ENCODE measurements around the gene KIAA0319L. TPM values are rescaled to one million over a fixed set of nuclear protein-coding genes. Genes with fewer than 3 reads are reported as not detected.

KIAA0319L gene
- total and polyA plus RNA-seq, 9 donors: 18.2 to 78.3 (median 42.7) TPM

- 87 to 89% (median 87%) methylated on average over 18 to 25 of the region's 25 CpGs for WGBS, 3 donors
- H3K4me3 ChIP-seq: no peak overlapping the region
- H3K27me3 ChIP-seq: no peaks in the 10 kb centered on the region
- H3K4me1 ChIP-seq (ENCODE audit: insufficient read depth): no peaks in the 10 kb centered on the region
- no peak for TF ChIP-seq CTCF (IDR thresholded peaks at IDR 0.05)
- TF ChIP-seq EP300 (IDR thresholded peaks at IDR 0.05): no peak
- no peak for TF ChIP-seq POLR2A (IDR thresholded peaks at IDR 0.05)
- H3K27ac ChIP-seq: no peak overlapping the region
- no peaks in the 10 kb centered on the region for H3K36me3 ChIP-seq
- intact Hi-C loops (cut with DNase I): no loop called here
- DNase-seq: no peak
- no peaks in the 10 kb centered on the region for H3K9me3 ChIP-seq
Measured at GRCh38 chr1:35590476-35591040, 33.4 kb upstream of the KIAA0319L start.

GRCh38 chr1:35589516-35590427 is 32.6 kb upstream of the KIAA0319L start:
- Histone ChIP-seq H3K27ac (no peak overlapping the region), H3K9me3 (no peaks in the 10 kb centered on the region), H3K4me1 (ENCODE audit: insufficient read depth) (no peaks in the 10 kb centered on the region), H3K36me3 (no peaks in the 10 kb centered on the region), H3K4me3 (no peak overlapping the region), H3K27me3 (no peaks in the 10 kb centered on the region)
- WGBS, 3 donors: 94 to 96% (median 95%) methylated on average over 15 of the region's 15 CpGs
- intact Hi-C loops (cut with DNase I): no loop called here
- no peak for TF ChIP-seq POLR2A (IDR thresholded peaks at IDR 0.05)
- TF ChIP-seq CTCF (IDR thresholded peaks at IDR 0.05): no peak
- TF ChIP-seq EP300 (IDR thresholded peaks at IDR 0.05): no peak
- DNase-seq: no peak

- whole genome bisulfite sequencing, 3 donors: 74 to 82% (median 77%) methylated on average over 21 of the region's 21 CpGs
- Histone ChIP-seq H3K4me3 (no peak overlapping the region), H3K36me3 (no peaks in the 10 kb centered on the region), H3K27ac (no peak overlapping the region), H3K27me3 (no peaks in the 10 kb centered on the region), H3K4me1 (ENCODE audit: insufficient read depth) (no peaks in the 10 kb centered on the region), H3K9me3 (no peaks in the 10 kb centered on the region)
- DNase-seq: no peak
- TF ChIP-seq EP300 (IDR thresholded peaks at IDR 0.05) (no peak), POLR2A (IDR thresholded peaks at IDR 0.05) (no peak), CTCF (IDR thresholded peaks at IDR 0.05) (no peak)
- intact Hi-C loops (cut with DNase I): no loop called here
Measured at GRCh38 chr1:35588197-35588910, 31.2 kb upstream of the KIAA0319L start.

GRCh38 chr1:35587736-35588135 is 30.5 kb upstream of the KIAA0319L start:
- DNase-seq: no peak
- Histone ChIP-seq H3K27me3 (no peaks in the 10 kb centered on the region), H3K9me3 (no peaks in the 10 kb centered on the region), H3K27ac (no peak overlapping the region), H3K4me3 (no peak overlapping the region), H3K4me1 (ENCODE audit: insufficient read depth) (no peaks in the 10 kb centered on the region), H3K36me3 (no peaks in the 10 kb centered on the region)
- 76 to 83% (median 80%) methylated on average over 6 of the region's 6 CpGs for WGBS, 3 donors
- intact Hi-C loops (cut with DNase I): no loop called here
- no peak for TF ChIP-seq CTCF (IDR thresholded peaks at IDR 0.05)
- TF ChIP-seq EP300 (IDR thresholded peaks at IDR 0.05): no peak
- no peak for TF ChIP-seq POLR2A (IDR thresholded peaks at IDR 0.05)
